Hepatocyte (in vitro differentiated cells): Measurements from ENCODE around the gene OPA1. TPM values are rescaled to one million over a fixed set of nuclear protein-coding genes. Genes with fewer than 3 reads are reported as not detected.
A peak's percentile ranks its signal among the peaks of the same experiment; 100 is the strongest.

ENCODE experiments used
- DNase-seq: peaks from one replicate; pipeline ENCODE4 v3.0.0-alpha.2; 2016; ENCODE audit warnings: low spot score
- H2AFZ ChIP-seq: fragments of 200-600 bp; sonication (generic); 2 replicates; pipeline ENCODE4 v1.6.0; 2016; ENCODE audit warnings: antibody characterized with exemption, mild to moderate bottlenecking
- H3K27ac ChIP-seq: fragments of 200-600 bp; sonication (generic); 2 replicates; pipeline ENCODE4 v1.5.1; 2016; ENCODE audit warnings: mild to moderate bottlenecking
- H3K27me3 ChIP-seq: fragments of 200-600 bp; sonication (generic); 2 replicates; pipeline ENCODE4 v1.6.1; 2016
- H3K36me3 ChIP-seq: fragments of 200-600 bp; sonication (generic); replicated peaks from 2 replicates; pipeline ENCODE4 v1.5.1; 2016; ENCODE audit warnings: low read depth; ENCODE audit not compliant: insufficient read depth
- H3K4me1 ChIP-seq: fragments of 200-600 bp; sonication (generic); 2 replicates; pipeline ENCODE4 v1.5.1; 2016; ENCODE audit warnings: mild to moderate bottlenecking, moderate library complexity; ENCODE audit not compliant: insufficient read depth
- H3K4me2 ChIP-seq: fragments of 200-600 bp; sonication (generic); 2 replicates; pipeline ENCODE4 v1.6.0; 2016
- H3K4me3 ChIP-seq: fragments of 200-600 bp; sonication (generic); 2 replicates; pipeline ENCODE4 v1.5.1; 2016; ENCODE audit warnings: mild to moderate bottlenecking
- H3K79me2 ChIP-seq: fragments of 200-600 bp; sonication (generic); 2 replicates; pipeline ENCODE4 v1.6.0; 2017; ENCODE audit warnings: mild to moderate bottlenecking
- H3K9me2 ChIP-seq: fragments of 200-600 bp; sonication (generic); replicated peaks from 2 replicates; pipeline ENCODE4 v1.6.0; 2017; ENCODE audit warnings: mild to moderate bottlenecking; ENCODE audit not compliant: insufficient read depth
- H3K9me3 ChIP-seq: fragments of 200-600 bp; sonication (generic); 2 replicates; pipeline ENCODE4 v1.5.1; 2016; ENCODE audit warnings: low read depth, mild to moderate bottlenecking
- H4K20me1 ChIP-seq: fragments of 200-600 bp; sonication (generic); 2 replicates; pipeline ENCODE4 v1.6.0; 2016; ENCODE audit warnings: mild to moderate bottlenecking; ENCODE audit not compliant: insufficient read depth, poor library complexity, severe bottlenecking
- EZH2 ChIP-seq: fragments of 200-600 bp; sonication (generic); IDR thresholded peaks from 2 replicates; pipeline ENCODE4 v1.6.1; 2016; ENCODE audit warnings: antibody characterized with exemption, mild to moderate bottlenecking, borderline replicate concordance
- EZH2phosphoT487 ChIP-seq: fragments of 200-600 bp; sonication (generic); IDR thresholded peaks from one replicate; pipeline ENCODE4 v1.6.1; 2018; ENCODE audit warnings: antibody characterized with exemption, mild to moderate bottlenecking, low read depth, moderate library complexity; ENCODE audit not compliant: unreplicated experiment, severe bottlenecking
- WGBS: methylation state at CpG from one replicate; pipeline ENCODE4 v1.1.6; 2016; ENCODE audit warnings: low lambda C conversion rate; ENCODE audit errors: missing lambda C conversion rate; 5-methylcytosine and 5-hydroxymethylcytosine counted together
- polyA plus RNA-seq: library from polyadenylated mRNA; unstranded; fragments of >200 nt; fragmentation: Nextera tagmentation; extraction: Ambion mirVana; gene quantifications from 2 replicates; pipeline ENCODE4 v1.2.1, GENCODE V29; 2016
- total RNA-seq: library from RNA; depleted of rRNA; stranded (reverse); fragments of >200 nt; gene quantifications from 2 replicates; pipeline ENCODE4 v1.2.3, GENCODE V29; 2014
- TF ChIP-seq, protein P1 (sequence below): fragments of 200-600 bp; sonication (generic); IDR thresholded peaks from 2 replicates; pipeline ENCODE4 v1.5.1; 2016; ENCODE audit warnings: antibody characterized with exemption, mild to moderate bottlenecking; ENCODE audit not compliant: poor library complexity

OPA1 gene
- total and polyA plus RNA-seq, 2 experiments from 2014 or later: 17.7 to 49.0 TPM

DNA sequence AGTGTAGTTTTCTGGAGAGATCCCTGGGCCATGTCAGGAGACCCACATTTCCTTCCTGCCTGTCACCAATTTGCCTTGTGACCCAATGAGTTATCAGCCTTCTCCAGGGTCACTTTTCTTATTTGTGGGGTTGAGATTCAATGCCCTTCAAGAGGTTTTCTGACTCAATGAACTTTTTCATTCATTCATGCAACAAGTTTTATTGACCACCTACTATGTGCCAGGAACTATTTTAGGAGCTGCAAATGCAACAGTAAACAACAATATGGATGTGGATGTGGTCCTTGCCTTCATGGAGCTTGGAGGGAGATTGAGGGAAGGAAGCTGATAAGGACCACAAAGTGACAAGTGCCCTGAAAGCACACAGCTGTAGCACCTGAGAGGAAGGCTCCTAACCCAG, 142.8 kb downstream of the OPA1 start:
- Histone ChIP-seq H3K9me3 (no peaks in the 10 kb centered on the region), H4K20me1 (no peaks in the 10 kb centered on the region), H3K4me1 (peaks cover 14% of the 10 kb centered on the region), H3K79me2 (no peaks in the 10 kb centered on the region), H3K9me2 (no peaks in the 10 kb centered on the region), H2AFZ (no peak overlapping the region), H3K4me3 (no peak overlapping the region), H3K36me3 (no peaks in the 10 kb centered on the region), H3K4me2 (no peak overlapping the region), H3K27me3 (no peaks in the 10 kb centered on the region), H3K27ac (no peak overlapping the region)
- TF ChIP-seq EZH2phosphoT487 (no peak), EZH2 (no peak)
- TF ChIP-seq, protein P1, sequence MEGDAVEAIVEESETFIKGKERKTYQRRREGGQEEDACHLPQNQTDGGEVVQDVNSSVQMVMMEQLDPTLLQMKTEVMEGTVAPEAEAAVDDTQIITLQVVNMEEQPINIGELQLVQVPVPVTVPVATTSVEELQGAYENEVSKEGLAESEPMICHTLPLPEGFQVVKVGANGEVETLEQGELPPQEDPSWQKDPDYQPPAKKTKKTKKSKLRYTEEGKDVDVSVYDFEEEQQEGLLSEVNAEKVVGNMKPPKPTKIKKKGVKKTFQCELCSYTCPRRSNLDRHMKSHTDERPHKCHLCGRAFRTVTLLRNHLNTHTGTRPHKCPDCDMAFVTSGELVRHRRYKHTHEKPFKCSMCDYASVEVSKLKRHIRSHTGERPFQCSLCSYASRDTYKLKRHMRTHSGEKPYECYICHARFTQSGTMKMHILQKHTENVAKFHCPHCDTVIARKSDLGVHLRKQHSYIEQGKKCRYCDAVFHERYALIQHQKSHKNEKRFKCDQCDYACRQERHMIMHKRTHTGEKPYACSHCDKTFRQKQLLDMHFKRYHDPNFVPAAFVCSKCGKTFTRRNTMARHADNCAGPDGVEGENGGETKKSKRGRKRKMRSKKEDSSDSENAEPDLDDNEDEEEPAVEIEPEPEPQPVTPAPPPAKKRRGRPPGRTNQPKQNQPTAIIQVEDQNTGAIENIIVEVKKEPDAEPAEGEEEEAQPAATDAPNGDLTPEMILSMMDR: no peak
- DNase-seq: no peak

DNA sequence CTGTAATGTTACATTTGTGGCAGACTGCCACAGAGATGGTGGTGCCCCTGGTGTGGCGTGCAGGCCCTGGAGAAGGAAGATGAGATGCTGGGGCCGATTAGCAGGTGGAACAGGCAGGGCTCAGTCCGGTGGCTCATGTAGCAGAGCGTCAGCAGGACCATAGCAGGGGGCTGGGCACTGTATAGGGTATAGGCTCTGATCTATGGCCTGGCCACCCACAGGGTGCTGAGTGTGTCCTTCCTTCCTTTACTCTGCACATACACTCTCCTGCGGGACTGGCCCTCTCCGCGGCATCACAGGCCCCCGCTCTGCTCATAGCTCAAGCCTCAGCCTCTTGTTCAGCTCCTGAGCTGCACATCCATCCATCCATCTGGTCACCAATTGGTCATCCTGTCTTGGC, 143.6 kb downstream of the OPA1 start:
- no peaks in the 10 kb centered on the region for H4K20me1 ChIP-seq
- no peaks in the 10 kb centered on the region for H3K36me3 ChIP-seq
- no peak for DNase-seq
- peaks cover 13% of the 10 kb centered on the region for H3K4me1 ChIP-seq
- H3K4me3 ChIP-seq: no peak overlapping the region
- no peaks in the 10 kb centered on the region for H3K9me3 ChIP-seq
- no peak overlapping the region for H3K4me2 ChIP-seq
- 97% methylated on average over 7 of the region's 8 CpGs for WGBS
- H2AFZ ChIP-seq: no peak overlapping the region
- no peak overlapping the region for H3K27ac ChIP-seq
- no peaks in the 10 kb centered on the region for H3K79me2 ChIP-seq
- TF ChIP-seq, protein P1: no peak
- H3K27me3 ChIP-seq: no peaks in the 10 kb centered on the region
- no peaks in the 10 kb centered on the region for H3K9me2 ChIP-seq

DNA sequence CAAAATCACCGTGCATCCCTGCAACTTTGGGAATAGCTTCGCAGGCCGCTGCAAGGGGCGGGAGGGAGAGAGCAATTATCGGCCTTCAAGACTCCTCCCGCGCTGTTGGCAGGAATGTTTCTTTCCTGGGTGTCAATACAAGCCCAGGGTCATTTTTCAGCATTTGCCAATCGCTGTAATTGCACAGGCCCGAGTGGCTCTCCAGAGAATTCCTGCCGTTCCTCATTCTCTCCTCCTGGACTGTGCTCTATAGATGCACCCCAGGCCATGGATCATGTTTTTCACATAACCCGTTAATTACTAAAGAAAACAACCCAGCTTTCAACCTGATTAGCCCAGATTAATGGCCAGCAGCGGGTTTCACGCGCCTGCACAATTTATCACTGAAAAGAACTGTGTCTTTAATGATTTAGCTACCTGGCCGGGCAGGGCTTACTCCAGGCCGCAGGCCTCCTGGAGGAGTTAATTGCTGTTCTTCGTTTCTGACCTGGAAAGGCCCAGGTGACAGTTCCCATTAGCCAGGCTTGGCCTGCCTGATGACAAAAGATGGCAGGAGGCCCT, 144.3 kb downstream of the OPA1 start:
- Histone ChIP-seq H4K20me1 (no peaks in the 10 kb centered on the region), H3K9me2 (no peaks in the 10 kb centered on the region), H3K36me3 (no peaks in the 10 kb centered on the region), H3K27ac (no peak overlapping the region), H3K9me3 (no peaks in the 10 kb centered on the region), H3K27me3 (no peaks in the 10 kb centered on the region), H3K79me2 (no peaks in the 10 kb centered on the region), H3K4me1 (peaks cover 6% of the 10 kb centered on the region), H2AFZ (no peak overlapping the region), H3K4me2 (no peak overlapping the region), H3K4me3 (no peak overlapping the region)
- TF ChIP-seq EZH2 (no peak), EZH2phosphoT487 (no peak)
- TF ChIP-seq, protein P1: no peak
- no peak for DNase-seq
- 75% methylated on average over 17 of the region's 17 CpGs for WGBS

DNA sequence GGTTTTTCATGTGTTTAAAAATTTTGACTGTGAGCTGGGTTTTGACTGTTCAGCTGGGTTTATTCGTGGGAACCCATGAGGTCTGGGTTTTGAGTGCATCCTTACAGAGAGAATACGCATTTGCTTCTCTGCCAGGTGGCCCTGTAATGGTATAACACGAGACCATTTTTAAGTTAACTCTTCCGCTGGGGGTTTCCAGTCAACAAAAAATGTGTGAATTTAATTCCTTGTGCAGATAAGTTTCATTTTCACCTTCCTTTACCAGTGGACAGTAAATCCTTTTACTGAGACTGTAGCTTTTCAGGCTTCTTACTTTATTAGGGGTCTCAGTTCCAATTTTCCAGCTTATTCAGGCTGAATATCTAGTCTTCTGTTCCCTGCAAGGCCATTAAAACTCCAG, 149.6 kb downstream of the OPA1 start:
- Histone ChIP-seq H3K36me3 (no peaks in the 10 kb centered on the region), H3K79me2 (no peaks in the 10 kb centered on the region), H3K27ac (peak overlapping the region; percentile 93), H3K4me1 (peaks cover 27% of the 10 kb centered on the region), H3K9me3 (no peaks in the 10 kb centered on the region), H3K4me2 (peak overlapping the region; percentile 70), H4K20me1 (no peaks in the 10 kb centered on the region), H3K27me3 (no peaks in the 10 kb centered on the region), H3K9me2 (no peaks in the 10 kb centered on the region), H2AFZ (no peak overlapping the region), H3K4me3 (no peak overlapping the region)
- 79% methylated on average over 4 of the region's 4 CpGs for WGBS
- DNase-seq: no peak
- TF ChIP-seq, protein P1: no peak
- TF ChIP-seq EZH2 (no peak), EZH2phosphoT487 (no peak)
